ENCODE measurements around the gene CNR2. TPM values are rescaled to one million over a fixed set of nuclear protein-coding genes. Genes with fewer than 3 reads are reported as not detected.
A peak's percentile ranks its signal among the peaks of the same experiment; 100 is the strongest.

Gene CNR2
- total and polyA plus RNA-seq, 2 of the 4 experiments (the other 2 are of a cell fraction) = not detected

DNA sequence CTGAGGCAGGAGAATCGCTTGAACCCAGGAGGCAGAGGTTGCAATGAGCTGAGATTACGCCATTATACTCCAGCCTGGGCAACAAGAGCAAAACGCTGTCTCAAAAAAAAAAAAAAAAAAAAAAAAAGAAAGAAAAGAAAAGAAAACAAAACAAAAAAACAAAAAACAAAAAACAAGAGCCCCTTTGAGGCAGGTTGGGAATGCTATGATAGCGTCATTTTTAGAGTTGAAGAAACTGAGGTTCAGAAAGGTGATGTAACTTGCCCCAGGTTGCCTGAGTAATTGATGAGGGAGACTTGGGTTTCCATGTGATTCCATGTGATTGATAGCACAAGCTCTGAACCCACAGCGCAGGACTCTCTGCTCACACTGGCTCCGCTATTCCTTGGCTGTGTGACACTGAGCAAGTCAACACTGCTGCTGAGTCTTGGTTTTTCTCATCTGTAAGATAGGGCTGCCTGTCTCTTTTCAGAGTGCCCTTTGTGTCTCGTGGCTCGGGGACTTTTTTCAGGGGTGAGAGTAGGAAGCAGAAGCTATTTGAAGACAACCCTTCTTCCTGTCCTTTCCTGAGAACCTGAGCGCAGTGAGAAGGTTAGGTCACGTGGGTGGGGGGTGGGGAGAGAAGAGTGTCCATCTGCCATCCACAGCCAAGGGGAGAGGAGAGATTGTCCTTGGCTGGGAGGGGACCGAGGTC lies 2.5 kb downstream of the CNR2 start:
- BruUV-seq (replicated peaks) = no TSS peak
- POLR2A ChIA-PET (ENCODE audit: unreplicated experiment) = no interaction called here
- H3K4me3 ChIP-seq (ENCODE audit: insufficient read depth, low read depth, low read length) = no peak overlapping the region
- H2AFZ ChIP-seq (replicated peaks; ENCODE audit: low read length, poor library complexity) = no peak overlapping the region
- no peak overlapping the region for H3K4me2 ChIP-seq (ENCODE audit: low read depth, low read length)
- H3K9me3 ChIP-seq (ENCODE audit: control insufficient read depth, insufficient read depth, low read length) = no peaks in the 10 kb centered on the region
- no peak overlapping the region for H2BK120ac ChIP-seq (ENCODE audit: low read depth, low read length)
- DNase-seq (no peak), ATAC-seq (ENCODE audit: low read depth) (no peak)
- H3K36me3 ChIP-seq (ENCODE audit: control insufficient read depth, insufficient read depth, low read length) = no peaks in the 10 kb centered on the region
- H3K79me1 ChIP-seq (ENCODE audit: low read depth in 1 of 2, low read length in 2 of 2) = no peaks in the 10 kb centered on the region
- dilution Hi-C loops (cut with HindIII; ENCODE audit: low sequenced_read_pairs, unreplicated experiment) = no loop called here
- no peaks in the 10 kb centered on the region for H4K20me1 ChIP-seq (ENCODE audit: insufficient read depth, low read length)
- H2BK15ac ChIP-seq (ENCODE audit: low read depth, low read length) = no peak overlapping the region
- H3K4ac ChIP-seq (ENCODE audit: low read depth, low read length) = no peak overlapping the region
- no peak overlapping the region for H3K9ac ChIP-seq (ENCODE audit: low read depth, low read length)
- peaks cover 41% of the 10 kb centered on the region for H3K27me3 ChIP-seq (ENCODE audit: control insufficient read depth, insufficient read depth, low read length)
- H2AK5ac ChIP-seq (ENCODE audit: low read depth, low read length) = no peak overlapping the region
- H3K18ac ChIP-seq (ENCODE audit: low read depth, low read length) = no peak overlapping the region
- no peak overlapping the region for H3K27ac ChIP-seq (ENCODE audit: insufficient read depth, low read length)
- no peak overlapping the region for H2BK20ac ChIP-seq (ENCODE audit: low read depth, low read length)
- in situ Hi-C loops (cut with MboI; ENCODE audit: low sequenced_read_pairs) = no loop called here
- H2BK5ac ChIP-seq (ENCODE audit: low read depth, low read length, poor library complexity, severe bottlenecking) = no peak overlapping the region
- CTCF ChIA-PET = no interaction called here
- no peak overlapping the region for H3K23ac ChIP-seq (ENCODE audit: low read depth, low read length)
- no peak overlapping the region for H4K8ac ChIP-seq (ENCODE audit: low read depth in 2 of 2, low read length in 2 of 2)
- no peak overlapping the region for H3K14ac ChIP-seq (replicated peaks; ENCODE audit: low read depth, low read length)
- WGBS, 2 experiments (ENCODE audit: extremely low coverage in 2 of 2, insufficient read length in 1 of 2) = 63% methylated on average over 2 of the region's 11 CpGs; no CpG with 5 or more reads in 1 of the 2 experiments
- H4K5ac ChIP-seq (ENCODE audit: low read depth, low read length) = no peak overlapping the region
- H3K9me1 ChIP-seq (ENCODE audit: insufficient read depth, low read length) = 0 out of 2 replicates have a peak, but pooled peaks cover 4% of the 10 kb centered on the region
- TF ChIP-seq SMC3 (IDR thresholded peaks at IDR 0.05; ENCODE audit: low read depth, low read length) (no peak), RAD21 (IDR thresholded peaks at IDR 0.05; ENCODE audit: low read length) (no peak)
- TF ChIP-seq, protein P1, sequence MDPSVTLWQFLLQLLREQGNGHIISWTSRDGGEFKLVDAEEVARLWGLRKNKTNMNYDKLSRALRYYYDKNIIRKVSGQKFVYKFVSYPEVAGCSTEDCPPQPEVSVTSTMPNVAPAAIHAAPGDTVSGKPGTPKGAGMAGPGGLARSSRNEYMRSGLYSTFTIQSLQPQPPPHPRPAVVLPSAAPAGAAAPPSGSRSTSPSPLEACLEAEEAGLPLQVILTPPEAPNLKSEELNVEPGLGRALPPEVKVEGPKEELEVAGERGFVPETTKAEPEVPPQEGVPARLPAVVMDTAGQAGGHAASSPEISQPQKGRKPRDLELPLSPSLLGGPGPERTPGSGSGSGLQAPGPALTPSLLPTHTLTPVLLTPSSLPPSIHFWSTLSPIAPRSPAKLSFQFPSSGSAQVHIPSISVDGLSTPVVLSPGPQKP (IDR thresholded peaks at IDR 0.05; ENCODE audit: borderline replicate concordance, low read depth, low read length) = no peak
- H3K4me1 ChIP-seq (ENCODE audit: control insufficient read depth, insufficient read depth, low read length) = no peaks in the 10 kb centered on the region
- intact Hi-C loops (cut with micrococcal nuclease) = no loop called here
- H2AK9ac ChIP-seq (replicated peaks; ENCODE audit: low read depth, low read length, poor library complexity) = peak overlapping the region; percentile 87
- no peak overlapping the region for H3K56ac ChIP-seq (ENCODE audit: extremely low read depth, insufficient read depth, low read length)
- H4K91ac ChIP-seq (ENCODE audit: insufficient read depth, low read depth, low read length) = no peak overlapping the region
